HG02938 (cell line): ENCODE data around the gene SETBP1.

ENCODE experiments used
- ATAC-seq: cut with Tn5 transposase; IDR thresholded peaks from one replicate; pipeline ENCODE4 v1.9.1; 2021; ENCODE audit warnings: mild to moderate bottlenecking, moderate library complexity; ENCODE audit not compliant: unreplicated experiment

Gene SETBP1

GRCh38 chr18:44859263-44859662, 178.6 kb downstream of the SETBP1 start:
- no peak for ATAC-seq

- ATAC-seq: no peak
These were observed 179.2 kb downstream of the SETBP1 start for GRCh38 chr18:44859751-44860439.

GRCh38 chr18:44862112-44862511, 181.4 kb downstream of the SETBP1 start:
- no peak for ATAC-seq

- no peak for ATAC-seq
These were observed 185.4 kb downstream of the SETBP1 start for GRCh38 chr18:44866103-44866502.

DNA sequence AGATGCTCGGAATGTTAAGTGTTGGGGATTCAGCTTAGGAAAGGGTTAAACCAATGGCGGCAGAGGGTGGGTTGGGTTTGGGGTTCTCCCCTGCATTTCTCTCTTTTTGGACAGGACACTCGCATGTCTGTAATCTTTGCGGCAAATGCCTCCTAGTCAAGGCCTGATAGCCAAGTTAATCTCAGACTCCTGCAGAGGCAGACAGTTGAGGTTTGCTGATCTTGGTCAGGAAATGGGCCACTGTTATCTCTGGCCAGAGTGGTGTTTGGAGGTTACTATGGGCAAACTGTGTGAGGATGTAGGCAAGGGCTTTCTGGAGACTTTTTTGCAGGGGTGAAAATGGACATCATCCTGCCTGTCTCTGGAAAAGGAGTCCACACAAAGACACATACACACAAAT, 188.8 kb downstream of the SETBP1 start:
- no peak for ATAC-seq

DNA sequence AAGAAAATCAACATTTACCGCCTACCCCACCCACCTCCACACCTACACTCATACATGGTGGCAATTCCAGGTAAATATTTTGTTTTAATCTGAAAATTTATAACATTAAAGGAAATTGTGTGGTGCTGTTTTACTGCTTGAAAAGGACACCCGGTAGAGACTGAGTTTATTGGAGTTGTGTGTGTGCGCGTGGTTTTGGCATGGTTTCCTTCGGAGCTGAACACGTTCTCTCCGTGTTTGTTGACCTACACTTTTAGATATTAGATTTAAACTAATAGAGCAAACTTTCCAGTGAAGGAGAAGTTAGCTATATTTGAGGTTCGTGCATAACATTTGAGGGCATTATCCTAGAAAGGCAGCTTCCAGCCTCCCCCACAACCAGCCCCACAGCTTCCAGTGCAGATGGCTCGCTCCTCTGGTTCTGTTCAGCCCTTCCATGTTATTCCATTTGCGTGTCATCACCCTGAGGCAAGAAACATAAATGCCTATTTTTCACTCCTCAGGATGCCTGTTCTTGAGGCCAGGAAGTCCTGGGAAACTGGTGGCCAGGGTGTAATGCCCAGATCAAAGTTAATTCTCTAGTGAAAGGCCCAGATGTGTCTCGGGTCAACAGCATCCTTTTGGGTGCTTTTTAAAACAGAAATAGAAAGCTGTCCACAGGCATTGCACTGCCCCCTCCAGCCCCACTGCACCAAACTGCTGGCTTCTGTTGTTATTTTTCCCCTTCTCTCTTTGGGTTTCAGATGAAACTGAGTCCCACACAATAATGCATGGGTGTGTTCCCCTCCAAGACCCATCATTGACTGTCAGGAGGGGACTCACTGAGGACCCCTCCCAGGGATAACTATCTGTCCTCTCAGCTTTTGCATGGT, 190.2 kb downstream of the SETBP1 start:
- peak; percentile 39 for ATAC-seq

DNA sequence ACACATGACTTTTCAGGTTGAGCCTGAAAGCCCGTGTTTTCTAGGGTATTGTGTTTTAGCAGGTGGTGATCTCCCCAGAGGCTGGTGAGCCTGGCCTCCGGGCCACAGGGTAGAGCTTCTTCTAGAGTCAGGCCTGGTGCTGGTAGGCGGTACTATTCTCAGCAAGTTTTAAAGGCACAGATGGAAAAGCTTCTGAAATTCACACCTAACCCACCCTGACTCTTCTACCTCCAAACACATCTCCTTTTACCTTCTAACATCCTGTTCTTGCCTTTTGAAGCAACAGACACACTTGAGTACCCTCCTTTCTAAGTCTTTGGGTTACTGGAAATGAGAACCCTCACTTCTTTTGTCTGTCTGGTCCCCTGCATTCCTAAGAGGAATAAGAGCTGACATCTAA, 191.1 kb downstream of the SETBP1 start:
- peak; percentile 66 for ATAC-seq

GRCh38 chr18:44876024-44876423, 195.3 kb downstream of the SETBP1 start:
- no peak for ATAC-seq

DNA sequence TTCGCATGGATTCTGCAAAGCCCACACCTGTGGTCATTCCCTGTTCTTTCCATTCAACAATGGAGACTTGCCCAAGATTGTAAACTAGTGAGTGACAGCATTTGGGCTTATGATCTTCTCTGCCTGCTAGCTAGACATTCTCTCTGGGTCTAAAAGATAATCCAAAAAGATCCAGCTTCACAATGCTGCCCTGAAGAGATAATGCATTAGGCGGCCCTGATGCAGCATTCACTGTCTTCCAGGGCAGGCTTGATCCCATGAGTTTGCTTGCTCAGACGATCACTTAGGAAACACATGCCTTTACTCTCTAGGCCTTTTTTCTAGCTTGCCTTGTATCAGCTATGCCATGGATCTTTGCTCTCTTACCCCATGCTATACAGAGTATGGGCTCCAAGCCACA, 196.1 kb downstream of the SETBP1 start:
- ATAC-seq: no peak

GRCh38 chr18:44878335-44878734, 197.6 kb downstream of the SETBP1 start:
- ATAC-seq: no peak

DNA sequence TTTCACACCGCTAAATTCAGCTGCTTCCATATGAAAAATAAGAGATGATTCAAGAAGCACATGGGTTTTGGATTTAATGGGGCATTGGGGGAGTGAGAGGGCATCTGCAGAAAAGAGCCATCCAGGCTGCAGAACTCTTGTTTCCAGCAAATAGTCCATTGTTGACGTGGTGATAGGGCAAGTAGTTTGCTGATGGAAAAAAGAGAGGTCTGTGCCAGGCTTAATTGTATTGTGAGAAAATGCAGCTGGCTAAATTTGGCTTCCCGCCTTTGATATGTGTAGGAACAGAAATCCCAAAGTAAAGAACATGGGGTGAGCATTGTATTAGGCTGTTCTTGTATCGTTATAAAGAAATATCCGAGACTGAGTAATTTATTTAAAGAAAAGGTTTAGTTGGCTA, 199.5 kb downstream of the SETBP1 start:
- no peak for ATAC-seq

GRCh38 chr18:44881461-44882162, 200.9 kb downstream of the SETBP1 start:
- ATAC-seq: no peak

DNA sequence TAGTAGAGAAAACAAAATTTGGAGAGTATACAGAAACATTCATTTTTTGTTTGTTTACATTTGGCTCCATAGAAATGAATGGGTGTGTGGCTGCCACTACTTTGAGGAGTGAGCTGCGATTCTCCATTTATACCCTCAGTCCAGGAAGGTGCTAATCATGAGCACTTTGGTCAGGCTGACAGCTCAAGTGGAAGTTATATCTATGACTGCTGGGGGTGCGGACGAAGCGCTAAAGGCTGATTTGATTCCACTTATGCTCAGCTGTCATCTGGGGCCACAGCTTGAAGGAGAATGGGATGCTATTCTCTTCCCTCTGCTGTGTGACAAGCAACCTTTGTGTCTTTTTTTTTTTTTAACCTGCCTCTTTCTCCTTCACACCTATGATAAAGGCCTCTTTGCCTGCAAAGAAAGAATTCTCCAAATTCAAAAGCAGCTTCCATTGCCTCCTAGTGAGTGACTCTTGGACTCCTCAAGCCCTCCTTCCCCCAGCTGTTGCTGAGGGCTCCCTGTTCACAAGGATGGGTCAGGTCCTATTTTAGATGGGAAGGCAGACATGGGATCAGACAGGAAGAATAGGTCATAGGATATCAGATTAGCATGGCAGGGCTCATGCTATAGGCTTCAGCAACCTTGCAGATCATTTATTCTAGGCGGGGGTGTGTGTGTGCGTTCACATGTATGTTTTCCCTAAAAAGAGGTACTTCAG, 201.6 kb downstream of the SETBP1 start:
- ATAC-seq: no peak

DNA sequence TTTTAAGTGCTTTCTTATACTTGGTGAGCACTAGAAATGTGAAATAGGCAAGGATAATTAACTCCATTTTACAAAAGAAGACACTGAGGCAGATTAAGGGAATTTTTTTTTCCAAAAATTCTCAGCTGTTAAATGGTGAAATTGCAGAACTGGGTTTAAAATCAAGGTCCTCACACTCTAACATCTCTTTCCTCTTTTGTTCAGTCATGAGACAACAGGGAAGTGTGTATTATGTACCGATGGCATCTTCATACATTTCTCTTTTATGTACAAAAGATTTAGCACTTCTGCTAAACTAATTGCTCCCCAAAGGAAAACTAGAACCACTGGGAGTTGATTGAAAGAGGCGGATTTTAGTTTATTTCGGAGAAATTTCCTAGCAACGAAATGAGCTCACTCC, 203.0 kb downstream of the SETBP1 start:
- no peak for ATAC-seq

GRCh38 chr18:44884431-44884830, 203.7 kb downstream of the SETBP1 start:
- ATAC-seq: no peak

DNA sequence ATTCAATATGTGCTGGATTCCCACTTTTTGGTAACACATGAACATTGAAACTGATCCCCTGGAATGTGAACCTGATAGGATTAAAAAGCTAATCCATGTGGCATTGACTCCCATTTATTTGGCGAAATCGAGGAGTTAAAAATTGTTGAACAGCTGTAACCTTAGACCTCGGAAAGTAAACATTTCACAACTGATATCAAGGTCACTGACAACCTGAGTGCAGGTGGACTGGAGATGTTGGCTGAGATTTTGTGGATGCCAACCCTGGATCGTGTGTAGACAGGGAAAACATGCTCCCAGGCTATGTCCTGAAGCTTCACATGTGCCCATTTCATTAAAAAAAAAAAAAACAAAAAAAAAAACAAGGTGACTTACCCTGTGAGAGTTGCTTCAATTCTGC, 204.8 kb downstream of the SETBP1 start:
- no peak for ATAC-seq

DNA sequence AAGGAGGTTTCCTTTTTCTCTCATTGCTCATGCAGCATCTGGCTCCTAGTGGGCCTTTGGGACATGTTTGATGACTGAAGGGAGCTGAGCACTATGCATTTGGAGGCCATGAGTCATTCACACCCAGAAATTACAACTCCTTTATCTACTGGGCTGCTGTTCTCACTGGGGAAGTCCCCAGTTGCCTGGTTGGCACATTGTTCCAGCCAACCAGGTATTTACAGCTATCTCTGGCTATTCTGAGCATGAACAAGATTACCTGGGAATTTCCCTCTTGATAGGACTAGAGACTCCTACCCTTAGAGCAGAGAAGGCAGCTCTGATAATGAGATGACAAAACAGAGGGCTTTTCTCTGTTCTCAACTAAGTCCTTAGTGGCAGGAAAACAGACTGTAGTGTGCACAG, 206.5 kb downstream of the SETBP1 start:
- peak; percentile 89 for ATAC-seq

DNA sequence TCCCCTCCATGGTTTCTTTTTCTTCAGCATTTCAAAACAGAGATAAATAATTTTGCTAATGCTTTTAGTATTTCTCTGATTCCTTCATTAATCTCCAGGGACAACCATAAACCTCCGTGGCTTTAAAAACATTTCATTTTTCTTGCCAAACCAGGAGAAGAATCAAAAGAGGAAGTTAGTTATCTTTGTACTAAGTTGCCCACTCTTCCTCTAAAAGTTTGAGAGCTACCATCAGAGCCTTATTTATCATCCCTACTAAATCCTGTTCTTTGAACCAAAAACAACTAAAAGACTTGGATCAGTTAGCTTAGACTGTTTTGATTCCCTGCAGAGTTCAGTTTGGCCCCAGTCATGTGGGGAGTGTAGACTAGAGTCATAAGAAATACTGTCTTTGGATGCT, 208.4 kb downstream of the SETBP1 start:
- no peak for ATAC-seq

- no peak for ATAC-seq
These were observed 212.5 kb downstream of the SETBP1 start for GRCh38 chr18:44893045-44893706.

DNA sequence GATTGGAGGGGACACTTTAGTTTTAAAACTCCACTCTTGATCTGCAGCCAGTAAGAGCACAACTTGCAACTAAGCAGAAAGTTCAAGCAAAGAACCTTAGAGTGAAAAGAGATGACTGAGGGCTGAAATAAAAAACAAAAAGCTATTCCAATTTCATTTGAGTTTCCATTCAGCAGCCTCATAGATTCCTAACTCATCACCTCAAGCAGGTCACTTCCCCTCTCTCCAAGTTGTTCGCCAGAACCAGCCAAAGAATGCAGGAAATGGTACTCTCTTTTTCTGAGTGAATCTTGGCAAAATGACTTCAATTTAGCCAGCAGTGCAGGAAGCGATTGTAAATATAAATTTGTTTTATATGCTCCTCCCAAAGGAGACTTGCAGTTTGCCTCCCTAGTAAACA, 213.3 kb downstream of the SETBP1 start:
- no peak for ATAC-seq
